SU-DHL-6 (cell line): ENCODE results near the gene KRT8.

Source experiments
- H2AFZ ChIP-seq: fragments of 200-600 bp; sonication (generic); 2 replicates; pipeline ENCODE4 v1.6.1; 2014; ENCODE audit warnings: low read depth, mild to moderate bottlenecking, moderate library complexity, mixed read lengths, antibody characterized with exemption, low read length; ENCODE audit not compliant: severe bottlenecking
- H3F3A ChIP-seq: fragments of 200-600 bp; shearing (Covaris generic); 2 replicates; pipeline ENCODE4 v1.6.0; 2016; ENCODE audit warnings: antibody characterized with exemption, mild to moderate bottlenecking; ENCODE audit not compliant: insufficient read depth
- H3K27ac ChIP-seq: fragments of 200-600 bp; sonication (generic); 2 replicates; pipeline ENCODE4 v1.5.1; 2016; ENCODE audit warnings: low read depth, mild to moderate bottlenecking, low read length, moderate library complexity, mixed read lengths
- H3K27me3 ChIP-seq: fragments of 200-600 bp; sonication (generic), shearing (Covaris generic); 2 replicates; pipeline ENCODE4 v1.6.0; 2014; ENCODE audit warnings: mild to moderate bottlenecking, low read length
- H3K36me3 ChIP-seq: fragments of 200-600 bp; sonication (generic); 2 replicates; pipeline ENCODE4 v1.6.1; 2014; ENCODE audit warnings: mild to moderate bottlenecking, low read length, mixed read lengths
- H3K4me2 ChIP-seq: fragments of 300-600, 200-600 bp; shearing (Covaris generic), sonication (generic); 2 replicates; pipeline ENCODE4 v1.6.0; 2014; ENCODE audit warnings: low read length, low read depth, mild to moderate bottlenecking; ENCODE audit not compliant: poor library complexity, severe bottlenecking
- H3K4me3 ChIP-seq: fragments of 200-600 bp; sonication (generic); 2 replicates; pipeline ENCODE4 v1.5.1; 2014; ENCODE audit warnings: antibody characterized with exemption, low read length, mild to moderate bottlenecking, mixed read lengths; ENCODE audit not compliant: insufficient read depth, poor library complexity, severe bottlenecking
- H3K79me2 ChIP-seq: fragments of 200-600 bp; sonication (generic); 2 replicates; pipeline ENCODE4 v1.6.1; 2014; ENCODE audit warnings: mild to moderate bottlenecking, low read length, moderate library complexity; ENCODE audit not compliant: insufficient read depth
- H3K9ac ChIP-seq: fragments of 200-600 bp; sonication (generic); 2 replicates; pipeline ENCODE4 v1.7.0; 2014; ENCODE audit warnings: mild to moderate bottlenecking, low read length
- H3K9me2 ChIP-seq: fragments of 200-600 bp; sonication (generic); replicated peaks from 2 replicates; pipeline ENCODE4 v1.6.1; 2014; ENCODE audit warnings: low read length; ENCODE audit not compliant: insufficient read depth
- H3K9me3 ChIP-seq: fragments of 200-600 bp; sonication (generic); 2 replicates; pipeline ENCODE4 v1.6.1; 2014; ENCODE audit warnings: low read length, mixed read lengths; ENCODE audit not compliant: insufficient read depth
- H4K20me1 ChIP-seq: fragments of 200-600 bp; sonication (generic); 2 replicates; pipeline ENCODE4 v1.6.1; 2014; ENCODE audit warnings: low read depth, mild to moderate bottlenecking, antibody characterized with exemption, low read length, moderate library complexity, mixed read lengths
- EZH2phosphoT487 ChIP-seq: fragments of 200-600 bp; sonication (generic), shearing (Covaris generic); conservative IDR thresholded peaks from 2 replicates; pipeline ENCODE4 v1.6.1; 2018; ENCODE audit warnings: mild to moderate bottlenecking, antibody characterized with exemption, low read length, moderate library complexity, mixed read lengths
- TF ChIP-seq, protein P1 (sequence below): fragments of 200-600 bp; sonication (generic); IDR thresholded peaks from one replicate; pipeline ENCODE4 v1.5.1; 2017; ENCODE audit warnings: antibody characterized with exemption, mild to moderate bottlenecking, low read length, moderate library complexity; ENCODE audit not compliant: insufficient read depth, poor library complexity, severe bottlenecking

The KRT8 gene

DNA sequence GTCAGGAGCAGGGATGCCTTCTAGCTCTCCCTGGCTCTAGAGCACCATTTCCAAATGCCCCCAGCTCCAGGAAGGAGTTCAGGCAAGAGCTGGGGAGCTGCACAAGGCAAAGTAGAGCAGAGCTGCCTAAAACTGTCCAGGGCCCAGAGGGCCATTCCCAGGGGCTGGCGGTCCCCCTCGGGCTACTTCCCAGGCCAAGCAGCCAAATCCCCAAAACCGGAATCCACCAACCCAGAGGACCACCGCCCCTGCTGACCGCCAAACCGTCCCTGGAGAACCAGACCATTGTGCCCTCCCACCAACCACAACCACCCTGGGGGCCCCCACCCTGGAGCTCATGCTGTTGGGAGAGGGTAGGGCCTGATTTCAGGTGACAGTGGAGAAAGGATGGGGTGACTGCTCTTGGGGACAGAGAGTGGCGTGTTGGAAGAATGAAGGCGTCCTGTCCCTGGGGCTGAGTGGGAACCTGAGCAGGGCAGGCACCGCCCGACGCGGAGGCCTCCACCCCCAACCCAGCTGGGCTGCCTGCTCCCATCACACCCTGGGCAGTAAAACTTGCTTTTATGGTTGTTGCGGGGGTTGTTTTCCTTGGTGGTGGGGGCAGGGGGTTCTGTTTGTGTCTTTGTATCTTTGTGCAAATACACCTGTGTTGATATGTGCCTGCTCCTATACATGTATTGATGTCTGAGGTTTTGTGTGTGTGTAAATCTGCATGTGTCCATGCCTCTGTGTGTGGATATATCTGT is 32.1 kb downstream of the KRT8 start:
- no peak for TF ChIP-seq EZH2phosphoT487
- TF ChIP-seq, protein P1, sequence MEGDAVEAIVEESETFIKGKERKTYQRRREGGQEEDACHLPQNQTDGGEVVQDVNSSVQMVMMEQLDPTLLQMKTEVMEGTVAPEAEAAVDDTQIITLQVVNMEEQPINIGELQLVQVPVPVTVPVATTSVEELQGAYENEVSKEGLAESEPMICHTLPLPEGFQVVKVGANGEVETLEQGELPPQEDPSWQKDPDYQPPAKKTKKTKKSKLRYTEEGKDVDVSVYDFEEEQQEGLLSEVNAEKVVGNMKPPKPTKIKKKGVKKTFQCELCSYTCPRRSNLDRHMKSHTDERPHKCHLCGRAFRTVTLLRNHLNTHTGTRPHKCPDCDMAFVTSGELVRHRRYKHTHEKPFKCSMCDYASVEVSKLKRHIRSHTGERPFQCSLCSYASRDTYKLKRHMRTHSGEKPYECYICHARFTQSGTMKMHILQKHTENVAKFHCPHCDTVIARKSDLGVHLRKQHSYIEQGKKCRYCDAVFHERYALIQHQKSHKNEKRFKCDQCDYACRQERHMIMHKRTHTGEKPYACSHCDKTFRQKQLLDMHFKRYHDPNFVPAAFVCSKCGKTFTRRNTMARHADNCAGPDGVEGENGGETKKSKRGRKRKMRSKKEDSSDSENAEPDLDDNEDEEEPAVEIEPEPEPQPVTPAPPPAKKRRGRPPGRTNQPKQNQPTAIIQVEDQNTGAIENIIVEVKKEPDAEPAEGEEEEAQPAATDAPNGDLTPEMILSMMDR, result no peak
- H3K9me2 ChIP-seq, result no peaks in the 10 kb centered on the region
- H3K9ac ChIP-seq, result no peak overlapping the region
- no peaks in the 10 kb centered on the region for H3K9me3 ChIP-seq
- no peak overlapping the region for H2AFZ ChIP-seq
- H3K36me3 ChIP-seq, result no peaks in the 10 kb centered on the region
- H3K27ac ChIP-seq, result no peak overlapping the region
- no peak overlapping the region for H3K4me3 ChIP-seq
- H4K20me1 ChIP-seq, result no peaks in the 10 kb centered on the region
- no peaks in the 10 kb centered on the region for H3K79me2 ChIP-seq
- no peaks in the 10 kb centered on the region for H3F3A ChIP-seq
- H3K4me2 ChIP-seq, result no peak overlapping the region
- no peaks in the 10 kb centered on the region for H3K27me3 ChIP-seq

DNA sequence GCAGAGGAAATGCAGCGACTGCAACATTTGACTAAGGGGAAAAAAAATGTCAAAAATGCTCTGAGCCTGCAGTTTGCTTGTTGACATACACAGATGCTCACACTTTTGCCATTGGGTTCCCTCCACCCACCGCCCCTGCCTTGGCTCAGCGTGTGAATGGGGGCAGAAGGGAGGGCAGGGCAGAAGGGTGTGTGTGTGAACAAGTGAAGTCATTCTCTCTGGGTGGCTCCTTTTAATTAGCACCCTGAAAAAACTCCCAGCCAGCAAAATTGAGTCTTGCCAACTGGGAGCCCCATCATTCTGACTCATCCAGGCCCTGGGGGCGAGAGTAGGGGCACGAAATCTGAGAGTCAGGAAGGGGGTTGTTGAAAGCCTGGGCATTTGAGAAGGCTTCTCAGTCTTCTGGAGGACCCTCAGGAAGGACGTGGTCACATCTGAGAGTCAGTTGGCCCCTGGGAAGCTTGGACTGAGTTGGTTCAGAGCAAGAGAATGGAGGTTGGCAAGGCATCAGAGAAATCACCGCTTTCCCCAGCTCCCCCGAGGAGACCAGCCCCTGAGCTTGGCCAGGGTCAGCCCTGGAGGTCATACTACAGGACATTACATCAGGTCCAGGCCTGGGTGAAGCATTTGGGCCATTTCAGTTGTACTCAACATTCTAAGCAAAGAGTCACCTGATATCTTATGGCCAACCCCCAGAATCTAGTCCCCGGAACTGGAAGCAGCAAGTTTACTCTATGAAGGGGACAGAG is 33.4 kb downstream of the KRT8 start:
- no peaks in the 10 kb centered on the region for H4K20me1 ChIP-seq
- H3K9me3 ChIP-seq, result no peaks in the 10 kb centered on the region
- no peak overlapping the region for H3K4me2 ChIP-seq
- no peaks in the 10 kb centered on the region for H3K9me2 ChIP-seq
- H3K9ac ChIP-seq, result no peak overlapping the region
- H3K4me3 ChIP-seq, result no peak overlapping the region
- H2AFZ ChIP-seq, result no peak overlapping the region
- no peaks in the 10 kb centered on the region for H3F3A ChIP-seq
- no peaks in the 10 kb centered on the region for H3K79me2 ChIP-seq
- TF ChIP-seq, protein P1, result no peak
- TF ChIP-seq EZH2phosphoT487, result no peak
- H3K36me3 ChIP-seq, result no peaks in the 10 kb centered on the region
- H3K27ac ChIP-seq, result no peak overlapping the region
- no peaks in the 10 kb centered on the region for H3K27me3 ChIP-seq

DNA sequence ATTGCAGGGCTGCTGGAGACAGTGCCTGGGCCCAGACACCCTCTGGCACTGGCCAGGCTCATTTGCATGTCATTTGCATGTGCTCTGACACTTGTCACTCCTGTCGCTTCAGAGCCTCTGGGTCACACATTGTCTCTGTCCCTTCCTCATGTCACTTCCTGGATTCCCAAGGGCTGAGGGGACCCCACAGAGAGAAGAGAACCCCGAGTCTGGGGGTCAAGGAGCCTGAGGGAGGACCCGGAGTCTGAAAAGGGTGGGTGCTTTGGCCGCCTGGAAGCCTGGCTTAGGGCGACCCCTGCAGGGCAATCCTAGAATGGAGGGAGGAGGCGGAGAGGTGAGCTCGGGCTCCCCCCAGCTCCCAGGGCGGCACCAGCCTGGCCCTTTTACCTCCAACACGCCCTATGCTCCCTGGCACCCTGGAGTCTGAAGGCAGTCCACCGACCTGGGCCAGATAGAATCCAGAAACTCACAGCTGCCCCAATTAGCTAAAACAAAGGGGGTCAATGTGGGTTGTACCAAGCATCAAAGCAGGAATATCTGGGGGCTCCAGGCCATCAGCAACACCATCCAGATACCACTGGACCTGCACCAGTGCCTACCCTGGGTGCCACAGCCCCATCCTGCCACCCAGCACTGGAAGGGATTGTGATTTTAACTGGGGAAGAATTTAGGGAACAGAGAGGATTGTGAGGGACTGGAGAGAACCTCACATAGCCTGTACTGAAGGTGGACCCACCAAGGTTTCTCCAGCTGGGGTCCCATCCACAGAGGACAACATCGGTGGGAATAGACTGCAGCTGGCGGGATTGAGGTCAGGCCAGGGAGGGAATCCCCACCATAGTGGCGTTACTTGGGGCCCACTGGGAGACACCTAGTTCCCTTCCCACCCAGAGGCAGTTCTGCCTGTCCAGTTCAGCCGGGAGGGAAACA is 34.2 kb downstream of the KRT8 start:
- H3K79me2 ChIP-seq, result no peaks in the 10 kb centered on the region
- no peaks in the 10 kb centered on the region for H4K20me1 ChIP-seq
- no peak overlapping the region for H3K9ac ChIP-seq
- no peaks in the 10 kb centered on the region for H3K9me3 ChIP-seq
- no peaks in the 10 kb centered on the region for H3F3A ChIP-seq
- H3K27ac ChIP-seq, result no peak overlapping the region
- no peaks in the 10 kb centered on the region for H3K27me3 ChIP-seq
- no peak overlapping the region for H2AFZ ChIP-seq
- no peaks in the 10 kb centered on the region for H3K9me2 ChIP-seq
- H3K4me3 ChIP-seq, result no peak overlapping the region
- H3K36me3 ChIP-seq, result no peaks in the 10 kb centered on the region
- H3K4me2 ChIP-seq, result peak overlapping the region; percentile 32
- TF ChIP-seq, protein P1, result peak; percentile 76
- no peak for TF ChIP-seq EZH2phosphoT487
